Measurements from ENCODE around the gene ARL15. TPM values are rescaled to one million over a fixed set of nuclear protein-coding genes. Genes with fewer than 3 reads are reported as not detected.

The ARL15 gene
- total RNA-seq, 4 donors from 2014 or later, result 19.6 to 52.5 (median 30.6) TPM

DNA sequence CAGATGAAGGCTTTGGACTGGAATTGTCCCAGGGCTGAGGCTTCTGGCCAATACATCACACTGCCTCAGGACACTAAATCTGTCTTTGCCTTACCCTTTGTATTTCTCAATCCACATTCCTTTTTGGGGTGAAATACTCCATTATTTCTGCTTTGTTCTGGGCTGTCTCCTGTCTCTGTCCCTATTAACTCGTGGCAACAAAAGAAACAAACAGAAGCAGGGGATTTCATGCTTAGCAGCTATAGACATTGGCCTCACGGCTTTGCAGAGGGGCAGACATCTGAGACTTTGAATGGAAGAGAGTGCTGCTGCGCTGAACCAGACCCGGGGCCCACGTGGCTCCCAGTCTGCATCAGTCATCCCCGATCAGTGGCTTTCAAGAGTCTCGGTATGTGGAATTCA is 129.7 kb downstream of the ARL15 start:
- TF ChIP-seq, protein P1, sequence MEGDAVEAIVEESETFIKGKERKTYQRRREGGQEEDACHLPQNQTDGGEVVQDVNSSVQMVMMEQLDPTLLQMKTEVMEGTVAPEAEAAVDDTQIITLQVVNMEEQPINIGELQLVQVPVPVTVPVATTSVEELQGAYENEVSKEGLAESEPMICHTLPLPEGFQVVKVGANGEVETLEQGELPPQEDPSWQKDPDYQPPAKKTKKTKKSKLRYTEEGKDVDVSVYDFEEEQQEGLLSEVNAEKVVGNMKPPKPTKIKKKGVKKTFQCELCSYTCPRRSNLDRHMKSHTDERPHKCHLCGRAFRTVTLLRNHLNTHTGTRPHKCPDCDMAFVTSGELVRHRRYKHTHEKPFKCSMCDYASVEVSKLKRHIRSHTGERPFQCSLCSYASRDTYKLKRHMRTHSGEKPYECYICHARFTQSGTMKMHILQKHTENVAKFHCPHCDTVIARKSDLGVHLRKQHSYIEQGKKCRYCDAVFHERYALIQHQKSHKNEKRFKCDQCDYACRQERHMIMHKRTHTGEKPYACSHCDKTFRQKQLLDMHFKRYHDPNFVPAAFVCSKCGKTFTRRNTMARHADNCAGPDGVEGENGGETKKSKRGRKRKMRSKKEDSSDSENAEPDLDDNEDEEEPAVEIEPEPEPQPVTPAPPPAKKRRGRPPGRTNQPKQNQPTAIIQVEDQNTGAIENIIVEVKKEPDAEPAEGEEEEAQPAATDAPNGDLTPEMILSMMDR (IDR thresholded peaks at IDR 0.05; ENCODE audit: low read depth), result no peak

DNA sequence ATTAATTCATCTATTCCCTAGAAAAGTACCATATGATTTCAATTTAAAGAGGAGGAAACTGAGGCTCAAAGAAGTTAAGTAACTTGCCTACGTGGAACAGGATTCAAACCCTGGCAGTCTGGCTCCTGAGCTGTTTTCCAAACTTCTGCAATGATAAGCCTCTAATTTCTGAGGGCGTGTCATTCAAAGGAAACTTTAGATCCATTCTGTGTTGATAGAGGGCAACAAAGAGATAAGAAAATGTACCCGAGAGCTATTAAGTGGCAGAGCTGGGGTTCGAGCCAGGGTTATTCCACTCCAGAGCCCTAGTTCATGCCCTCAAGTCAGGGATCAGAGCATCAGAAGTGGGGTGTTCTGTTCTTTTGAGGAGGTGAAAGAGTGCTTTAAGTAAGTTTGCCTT is 131.4 kb downstream of the ARL15 start:
- TF ChIP-seq, protein P1 (IDR thresholded peaks at IDR 0.05; ENCODE audit: low read depth), result no peak

DNA sequence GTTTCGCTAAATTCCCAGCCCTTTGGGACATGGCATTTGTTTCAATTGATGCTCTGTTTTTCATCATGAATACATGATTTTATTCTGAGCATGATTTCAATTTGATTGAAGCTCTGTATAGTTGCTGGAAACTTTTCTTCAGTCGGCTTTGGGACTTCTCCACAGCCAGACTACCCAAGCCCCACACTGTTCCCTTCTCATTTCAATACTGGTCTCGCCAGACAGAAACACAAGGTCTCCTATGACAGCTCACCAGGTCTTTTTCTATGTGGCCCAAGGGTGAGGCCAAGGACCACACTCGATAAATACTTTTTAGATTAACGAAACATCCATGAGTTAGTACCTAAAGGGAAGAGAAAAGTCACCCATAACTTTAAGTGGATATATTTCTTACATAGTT is 132.2 kb downstream of the ARL15 start:
- TF ChIP-seq, protein P1 (IDR thresholded peaks at IDR 0.05; ENCODE audit: low read depth), result no peak

GRCh38 chr5:54177058-54177457 is 133.3 kb downstream of the ARL15 start:
- TF ChIP-seq, protein P1 (IDR thresholded peaks at IDR 0.05; ENCODE audit: low read depth), result no peak

- TF ChIP-seq, protein P1 (IDR thresholded peaks at IDR 0.05; ENCODE audit: low read depth), result no peak
Measured at GRCh38 chr5:54176066-54176830, 134.1 kb downstream of the ARL15 start.

DNA sequence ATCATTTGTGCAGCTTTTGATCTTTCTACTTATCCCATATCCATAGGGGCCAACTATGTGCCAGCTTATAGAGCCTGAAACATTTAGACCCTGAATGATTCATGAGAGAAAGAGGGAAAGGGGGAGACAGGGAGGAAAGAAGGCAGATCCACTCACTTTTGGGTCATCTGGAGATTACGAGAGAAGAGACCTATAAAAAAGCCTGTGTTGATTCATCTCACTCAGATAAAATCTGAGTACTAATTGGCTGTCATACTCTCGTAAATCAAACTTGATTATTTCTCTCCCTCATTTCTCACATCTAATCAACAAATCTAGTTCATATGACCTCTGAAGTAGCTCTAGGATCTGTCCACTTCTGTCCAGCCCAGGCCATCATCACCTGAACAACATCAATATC is 137.1 kb downstream of the ARL15 start:
- TF ChIP-seq, protein P1 (IDR thresholded peaks at IDR 0.05; ENCODE audit: low read depth), result no peak

GRCh38 chr5:54171645-54172384 is 138.6 kb downstream of the ARL15 start:
- TF ChIP-seq, protein P1 (IDR thresholded peaks at IDR 0.05; ENCODE audit: low read depth), result no peak
